Fibroblast of peridontal ligament (primary cell): Measurements from ENCODE around the gene THRAP3.
A peak's percentile ranks its signal among the peaks of the same experiment; 100 is the strongest.

Experiments used
- DNase-seq: peaks from one replicate; pipeline ENCODE4 v3.0.0-alpha.2; 2010; ENCODE audit errors: extremely low read depth

The THRAP3 gene

GRCh38 chr1:36297062-36297461 is 72.8 kb downstream of the THRAP3 start:
- no peak for DNase-seq

DNA sequence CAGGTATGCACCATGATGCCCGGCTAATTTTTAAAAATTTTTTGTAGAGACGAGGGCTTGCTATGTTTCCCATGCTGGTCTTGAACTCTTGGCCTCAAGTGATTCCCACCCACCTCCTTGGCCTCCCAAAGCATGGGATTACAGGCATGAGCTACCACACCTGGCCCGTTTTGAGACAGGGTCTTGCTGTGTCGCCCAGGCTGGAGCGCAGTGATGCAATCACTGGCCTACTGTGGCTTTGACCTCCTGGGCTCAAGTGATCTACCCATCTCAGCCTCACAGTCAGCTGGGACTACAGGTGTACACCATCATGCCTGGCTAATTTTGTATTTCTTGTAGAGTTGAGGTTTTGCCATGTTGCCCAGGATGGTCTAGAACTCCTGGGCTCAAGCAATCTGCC is 74.4 kb downstream of the THRAP3 start:
- no peak for DNase-seq

DNA sequence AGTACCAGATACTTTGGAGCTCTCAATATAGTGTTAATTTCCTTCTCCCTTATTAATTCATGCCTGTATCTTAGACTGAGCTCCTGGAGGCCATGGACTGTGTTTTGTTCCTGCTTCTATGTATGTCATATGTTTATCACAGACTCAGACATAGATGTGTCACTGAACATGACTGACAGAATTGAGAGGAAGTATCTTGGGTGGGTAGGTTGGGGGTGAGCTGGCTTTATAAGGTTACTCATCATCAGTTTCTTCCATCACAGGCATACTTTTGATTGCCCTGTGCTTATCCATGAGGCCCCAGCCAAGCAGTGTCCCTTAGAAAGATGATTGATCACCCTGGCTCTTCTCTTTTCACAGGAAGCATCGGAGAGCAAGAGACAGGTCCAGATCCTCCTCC is 76.3 kb downstream of the THRAP3 start:
- DNase-seq, result no peak

DNA sequence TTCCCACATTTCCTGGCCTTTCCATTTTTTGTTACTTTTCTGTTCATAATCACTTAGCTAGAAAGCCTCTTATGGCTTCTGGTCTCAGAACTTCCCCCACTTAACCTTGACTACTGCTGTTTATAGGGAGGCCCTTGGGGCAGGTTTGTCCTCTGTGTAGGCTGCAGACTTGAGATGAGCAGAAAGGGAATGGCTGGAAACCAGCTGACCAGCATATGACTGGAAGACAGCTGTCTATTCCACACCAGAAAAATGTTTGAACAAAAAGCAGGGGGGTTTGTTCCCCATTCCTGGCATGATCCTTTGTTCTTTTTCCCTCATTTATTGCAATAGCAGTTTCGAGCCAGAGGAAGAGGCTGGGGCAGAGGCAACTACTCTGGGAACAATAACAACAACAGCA is 77.0 kb downstream of the THRAP3 start:
- no peak for DNase-seq

DNA sequence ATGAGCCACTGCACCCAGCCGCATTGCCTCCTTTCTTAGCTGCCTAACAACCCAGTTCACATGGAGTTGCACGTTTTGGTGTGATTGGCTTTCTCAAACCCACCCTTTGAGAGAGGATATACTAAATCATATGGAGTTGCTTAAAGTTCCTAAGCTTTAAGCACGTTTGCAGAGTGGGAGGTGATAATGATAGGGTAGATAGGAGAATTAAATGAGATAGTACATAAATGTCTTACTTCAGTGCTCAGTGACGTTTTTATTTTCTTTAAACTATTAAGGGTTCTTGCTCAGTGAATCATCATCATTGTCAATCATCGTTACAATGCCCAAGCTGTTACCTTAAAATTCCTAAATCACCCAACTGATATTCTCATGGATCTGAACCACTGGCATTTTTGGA is 79.0 kb downstream of the THRAP3 start:
- DNase-seq, result no peak

DNA sequence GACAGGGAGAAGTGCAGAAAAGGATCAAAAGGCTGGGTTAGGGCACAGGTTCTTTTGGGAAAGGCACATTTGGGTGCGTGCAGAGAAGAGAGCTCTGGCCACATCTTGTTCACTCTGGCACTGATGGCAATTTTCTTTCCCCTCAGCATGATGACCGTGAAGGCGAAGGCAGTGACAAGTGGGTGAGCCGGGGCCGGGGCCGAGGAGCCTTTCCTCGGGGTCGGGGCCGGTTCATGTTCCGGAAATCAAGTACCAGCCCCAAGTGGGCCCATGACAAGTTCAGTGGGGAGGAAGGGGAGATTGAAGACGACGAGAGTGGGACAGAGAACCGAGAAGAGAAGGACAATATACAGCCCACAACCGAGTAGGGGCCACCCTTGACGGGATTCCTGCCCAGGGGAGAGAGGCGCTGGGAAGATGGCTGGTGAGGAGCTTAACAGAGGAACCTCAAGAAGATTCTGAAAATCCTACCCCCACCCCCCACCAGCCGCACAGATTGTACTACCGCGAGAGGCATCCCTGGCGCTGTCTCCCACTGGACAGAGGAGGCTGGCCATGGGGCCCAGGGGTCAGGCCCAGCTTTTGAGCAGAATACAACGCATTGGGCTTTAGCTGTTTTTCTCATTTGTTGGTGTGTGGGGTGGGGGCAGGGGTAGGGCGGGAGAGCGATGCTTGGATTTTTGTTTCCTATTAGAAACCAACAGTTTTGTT is 79.6 kb downstream of the THRAP3 start:
- no peak for DNase-seq

- DNase-seq, result no peak
These were observed 80.3 kb downstream of the THRAP3 start for GRCh38 chr1:36304521-36304920.

- DNase-seq, result no peak
These were observed 81.0 kb downstream of the THRAP3 start for GRCh38 chr1:36304970-36305914.

GRCh38 chr1:36305915-36306209 is 81.6 kb downstream of the THRAP3 start:
- DNase-seq, result no peak

DNA sequence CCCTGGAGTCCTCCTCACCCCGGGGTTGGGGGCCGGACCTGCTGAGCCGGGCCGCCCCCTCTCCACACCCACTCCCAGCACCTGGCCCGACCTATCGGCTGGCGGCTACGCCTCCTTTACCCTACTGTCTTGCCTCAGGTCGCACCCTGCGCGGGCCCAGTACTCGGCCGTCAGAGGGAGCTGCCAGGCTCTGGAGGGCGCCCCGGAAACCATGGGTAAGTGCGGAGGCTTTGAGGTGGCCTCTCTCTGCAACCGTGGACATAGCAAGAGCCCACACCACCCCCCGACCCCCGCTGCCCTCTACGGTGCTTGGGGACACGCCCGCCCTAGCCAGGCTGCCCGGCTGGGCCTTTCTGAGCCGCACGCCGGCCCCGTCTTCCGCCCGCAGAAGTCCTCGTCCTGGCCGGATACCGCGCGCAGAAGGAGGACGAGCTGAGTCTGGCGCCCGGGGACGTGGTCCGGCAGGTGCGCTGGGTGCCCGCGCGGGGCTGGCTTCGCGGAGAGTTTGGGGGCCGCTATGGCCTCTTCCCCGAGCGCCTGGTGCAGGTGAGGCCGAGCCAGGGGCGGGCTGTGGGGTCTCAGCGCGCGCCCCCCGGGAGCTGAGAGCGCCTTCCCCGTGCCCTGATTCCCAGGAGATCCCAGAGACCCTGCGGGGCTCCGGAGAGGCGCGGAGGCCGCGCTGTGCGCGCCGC is 82.1 kb downstream of the THRAP3 start, which contains the start of gene SH3D21:
TSS of gene SH3D21 (plus strand) at position 159 of the 692 bp plus-strand sequence. CDS start at position 212, 53 bp downstream.
- DNase-seq, result no peak

DNA sequence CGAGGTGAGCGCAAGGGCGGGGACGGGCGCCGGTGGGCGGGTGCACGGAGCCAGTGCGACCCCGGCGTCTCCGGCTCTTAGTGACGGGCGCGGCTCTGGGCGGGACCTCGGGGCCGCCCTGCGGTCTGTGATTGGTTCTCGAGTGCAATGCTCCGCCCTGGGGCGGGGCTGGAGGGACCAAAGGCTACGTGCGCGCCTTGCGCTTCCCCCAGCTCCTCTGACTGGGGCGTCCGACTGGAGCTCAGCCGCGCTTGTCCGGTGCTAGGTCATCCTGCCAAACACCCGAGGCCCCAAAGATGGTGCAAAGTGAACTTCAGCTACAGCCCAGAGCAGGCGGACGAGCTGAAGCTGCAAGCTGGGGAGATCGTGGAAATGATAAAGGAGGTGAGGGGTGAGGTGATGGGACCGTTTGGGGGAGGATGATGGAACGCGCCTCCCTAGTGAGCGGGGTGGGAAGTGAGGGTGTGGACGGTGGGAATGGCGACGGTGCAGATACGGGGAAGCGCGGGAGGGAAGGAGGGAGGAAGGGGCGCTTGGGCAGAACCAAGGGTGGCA is 82.7 kb downstream of the THRAP3 start:
- DNase-seq, result peak; percentile 81

DNA sequence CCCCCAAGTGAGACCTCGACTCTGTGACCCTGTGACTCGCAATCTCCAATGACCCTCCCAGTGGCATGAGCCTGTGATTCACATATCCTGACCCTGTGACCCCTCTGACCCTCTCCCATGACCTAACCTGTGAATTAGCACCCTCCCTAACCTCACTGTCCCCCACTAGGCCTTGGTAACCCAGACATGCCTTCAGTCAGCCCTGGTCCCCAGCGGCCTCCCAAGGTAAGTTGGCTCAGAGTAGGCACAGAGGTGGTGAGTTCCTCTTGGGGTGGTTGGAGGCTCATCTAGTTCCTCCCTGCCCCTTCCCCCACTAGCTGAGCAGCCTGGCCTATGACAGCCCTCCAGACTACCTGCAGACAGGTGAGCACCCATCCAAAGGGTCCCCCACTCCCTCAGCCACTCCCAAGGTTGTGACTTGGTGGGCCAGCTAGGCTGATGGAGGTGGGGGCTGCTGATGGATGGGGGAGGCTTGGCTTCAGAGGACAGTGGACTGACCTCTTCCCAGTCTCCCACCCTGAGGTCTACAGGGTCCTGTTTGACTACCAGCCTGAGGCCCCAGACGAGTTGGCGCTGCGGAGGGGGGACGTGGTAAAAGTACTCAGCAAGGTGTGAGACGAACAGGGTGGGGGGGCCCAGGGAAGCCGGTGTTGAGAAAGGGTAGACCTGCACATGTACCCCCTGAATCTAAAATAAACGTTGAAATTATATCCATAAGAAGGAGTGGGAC is 83.5 kb downstream of the THRAP3 start:
- DNase-seq, result no peak

DNA sequence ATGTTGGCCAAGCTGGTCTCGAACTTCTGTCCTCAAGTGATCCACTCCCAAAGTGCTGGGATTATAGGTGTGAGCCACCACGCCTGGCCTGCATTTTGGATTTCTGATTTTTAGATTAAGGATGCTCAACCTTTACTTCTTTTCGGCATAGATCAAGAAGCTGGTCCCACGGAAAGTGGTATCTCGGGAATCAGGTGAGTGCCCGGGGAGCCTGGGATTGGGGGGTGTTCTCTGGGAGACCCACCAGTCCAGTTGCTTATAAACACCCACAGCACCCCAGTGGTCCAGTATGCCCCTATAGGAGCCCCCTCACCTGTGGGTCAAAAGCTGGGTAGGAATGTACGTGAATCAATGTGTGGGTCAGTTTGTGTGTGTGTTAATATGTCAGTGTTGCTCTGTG is 85.2 kb downstream of the THRAP3 start:
- no peak for DNase-seq

DNA sequence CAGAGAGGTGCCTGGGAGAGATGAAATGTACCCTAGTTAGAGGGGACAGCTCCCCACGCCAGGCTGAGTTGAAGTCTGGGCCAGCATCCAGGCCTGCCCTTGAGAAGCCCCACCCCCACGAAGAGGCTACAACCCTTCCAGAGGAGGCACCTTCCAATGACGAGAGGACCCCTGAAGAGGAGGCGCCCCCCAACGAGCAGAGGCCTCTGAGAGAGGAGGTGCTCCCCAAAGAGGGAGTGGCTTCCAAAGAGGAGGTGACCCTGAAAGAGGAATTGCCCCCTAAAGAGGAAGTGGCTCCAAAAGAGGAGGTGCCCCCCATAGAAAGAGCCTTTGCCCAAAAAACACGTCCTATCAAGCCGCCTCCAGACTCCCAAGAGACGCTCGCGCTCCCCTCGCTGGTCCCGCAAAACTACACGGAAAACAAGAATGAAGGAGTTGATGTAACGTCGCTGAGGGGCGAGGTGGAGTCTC is 96.1 kb downstream of the THRAP3 start:
- no peak for DNase-seq

DNA sequence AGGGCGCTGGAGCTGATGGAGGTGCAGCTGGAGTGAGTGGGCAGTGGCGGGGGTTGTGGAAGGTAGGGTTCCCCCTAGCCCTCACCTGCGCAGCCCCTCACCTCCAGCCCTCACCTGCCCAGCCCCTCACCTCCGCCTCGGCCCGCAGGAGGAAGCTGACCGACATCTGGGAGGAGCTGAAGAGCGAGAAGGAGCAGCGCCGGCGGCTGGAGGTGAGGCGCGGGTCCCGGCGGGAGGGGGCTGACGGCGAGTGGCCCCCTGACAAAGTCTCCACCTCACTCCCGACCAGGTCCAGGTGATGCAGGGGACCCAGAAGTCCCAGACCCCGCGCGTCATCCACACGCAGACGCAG is 96.5 kb downstream of the THRAP3 start:
- no peak for DNase-seq

GRCh38 chr1:36321119-36321951 is 97.1 kb downstream of the THRAP3 start:
- DNase-seq, result peak; percentile 86

GRCh38 chr1:36322041-36322785 is 98.0 kb downstream of the THRAP3 start:
- no peak for DNase-seq

- DNase-seq, result peak; percentile 48
These were observed 98.8 kb downstream of the THRAP3 start for GRCh38 chr1:36322786-36323635.
